Erythroblast (primary cell): Measurements from ENCODE around the gene MMS19.

Source experiments
- GATA1 ChIP-seq: IDR thresholded peaks from 2 replicates; pipeline ENCODE4 v1.6.1; 2011; ENCODE audit warnings: low read depth, mild to moderate bottlenecking, control low read depth, low read length, moderate library complexity
- POLR2A ChIP-seq: IDR thresholded peaks from 2 replicates; pipeline ENCODE4 v1.6.1; 2011; ENCODE audit warnings: mild to moderate bottlenecking, low read length

DNA sequence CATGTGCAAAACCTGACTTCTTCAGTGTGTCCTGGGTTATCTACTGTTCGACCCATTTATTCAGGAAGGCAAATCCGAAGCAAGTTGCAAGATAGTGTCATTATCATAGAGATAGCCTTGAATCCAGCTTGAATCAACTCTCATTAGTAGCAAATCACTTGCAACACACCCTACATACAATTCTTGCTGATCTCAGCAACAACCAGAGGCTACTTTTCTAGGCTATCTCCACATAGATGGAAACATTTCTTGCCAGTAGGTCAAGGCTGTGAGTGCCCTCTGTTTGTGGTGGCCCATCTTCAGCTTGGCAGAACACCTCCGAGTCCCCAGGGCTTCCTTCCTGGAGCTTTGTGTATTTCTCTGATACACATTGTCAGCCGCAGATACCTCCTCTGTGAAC is 12.5 kb upstream of the MMS19 start:
- TF ChIP-seq POLR2A (no peak), GATA1 (no peak)
